ENCODE measurements around the gene IDUA. TPM values are rescaled to one million over a fixed set of nuclear protein-coding genes. Genes with fewer than 3 reads are reported as not detected.
"Not testable (repeated sequence)": the region's sequence is repeated elsewhere in the genome, so short reads cannot be mapped to it uniquely, and the experiment has no call there.

IDUA gene
- polyA plus RNA-seq, 3 donors, result 10.4 to 11.4 (median 10.6) TPM

DNA sequence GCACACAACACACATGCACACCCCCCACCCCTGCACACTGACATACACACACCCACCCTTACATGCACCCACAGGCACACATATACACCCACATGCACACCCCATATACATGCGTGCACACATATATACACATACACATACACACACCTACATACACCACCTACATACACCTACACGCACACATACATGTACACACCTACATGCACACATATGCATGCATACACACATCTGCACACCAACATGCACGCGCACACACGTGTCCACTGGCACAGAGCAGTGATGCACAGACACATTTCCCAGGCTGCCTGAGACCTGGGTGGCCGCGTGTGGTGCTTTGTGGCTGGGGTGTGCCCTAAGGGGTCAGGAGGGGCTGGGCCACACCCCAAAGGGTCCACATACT lies 56.3 kb downstream of the IDUA start:
- DNase-seq (ENCODE audit: low read depth in 3 of 3, low spot score in 2 of 3), result no peak

DNA sequence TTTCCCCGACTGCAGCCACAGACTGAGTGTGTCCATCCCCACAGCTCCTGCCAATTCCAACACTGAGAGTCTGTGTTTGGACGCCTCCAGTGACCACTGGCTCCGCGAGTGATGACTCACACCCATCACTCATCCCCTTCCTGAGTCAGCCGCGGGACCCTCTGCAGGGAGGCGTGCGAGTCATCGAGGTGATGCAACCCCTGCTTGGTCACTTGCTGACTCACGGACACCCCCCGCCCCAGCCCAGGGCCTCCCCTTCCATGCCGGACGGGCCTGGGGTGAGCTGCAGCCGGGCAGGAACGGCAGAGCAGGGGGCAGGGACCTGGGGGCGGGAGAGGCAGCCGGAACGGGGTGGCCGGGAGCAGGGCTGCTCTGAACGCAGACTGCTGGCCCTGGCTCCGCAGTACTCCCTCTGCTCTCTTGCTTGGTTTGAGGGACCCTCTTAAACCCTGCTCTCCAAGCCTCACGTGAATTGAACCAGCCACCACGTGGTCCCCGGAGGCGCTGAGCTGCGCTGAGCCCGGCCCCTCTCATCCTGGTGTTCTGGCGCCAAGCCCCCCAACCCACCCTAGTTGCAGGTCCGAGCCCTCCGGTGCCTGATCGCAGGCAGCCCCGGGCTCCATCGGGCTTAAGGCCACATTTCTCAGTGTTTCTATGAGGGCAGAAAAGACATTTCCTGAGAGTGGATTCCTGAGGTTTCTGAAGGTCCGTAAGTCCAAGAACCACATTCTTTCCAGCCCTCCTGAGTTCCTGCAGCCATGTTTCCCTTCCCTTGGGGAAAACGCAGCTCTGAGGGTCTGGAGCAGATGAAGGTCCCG lies 57.0 kb downstream of the IDUA start:
- DNase-seq (ENCODE audit: low read depth in 3 of 3, low spot score in 2 of 3), result no peak

DNA sequence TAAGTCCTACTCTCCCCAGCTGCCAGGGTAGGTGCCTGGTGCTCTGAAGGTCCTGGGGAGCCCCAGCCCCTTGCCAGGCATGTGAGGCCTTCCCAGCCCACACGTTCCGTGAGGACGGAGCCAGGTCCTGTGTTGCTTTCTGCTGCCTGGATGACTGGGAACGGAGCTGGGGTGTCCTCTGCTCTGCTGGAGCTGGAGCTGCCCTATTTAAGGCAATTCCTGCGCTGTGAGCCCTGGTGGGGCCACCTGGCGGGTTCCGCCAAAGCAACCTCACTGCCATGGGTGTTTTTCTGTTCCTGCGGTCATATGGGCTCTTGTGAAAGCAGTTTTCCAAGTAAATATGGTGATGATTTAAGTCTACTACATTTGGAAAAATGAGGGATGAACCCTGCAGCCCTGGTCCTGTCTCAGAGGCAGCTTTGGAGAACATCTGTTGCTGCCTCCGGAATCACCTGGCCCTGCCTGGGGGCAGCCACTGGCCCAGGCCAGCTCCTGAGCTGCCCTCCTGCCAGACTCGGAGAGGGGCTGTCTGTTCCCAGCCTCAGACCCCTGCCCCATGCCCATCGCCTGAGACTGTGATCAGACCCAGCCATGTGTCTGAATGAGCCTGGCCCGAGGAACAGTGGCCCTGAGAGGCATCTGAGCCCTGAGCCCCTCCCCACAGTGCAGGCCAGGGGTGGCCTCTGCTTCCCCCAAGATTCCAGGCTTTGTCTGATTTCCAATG lies 57.8 kb downstream of the IDUA start:
- DNase-seq (ENCODE audit: low read depth in 3 of 3, low spot score in 2 of 3), result no peak

DNA sequence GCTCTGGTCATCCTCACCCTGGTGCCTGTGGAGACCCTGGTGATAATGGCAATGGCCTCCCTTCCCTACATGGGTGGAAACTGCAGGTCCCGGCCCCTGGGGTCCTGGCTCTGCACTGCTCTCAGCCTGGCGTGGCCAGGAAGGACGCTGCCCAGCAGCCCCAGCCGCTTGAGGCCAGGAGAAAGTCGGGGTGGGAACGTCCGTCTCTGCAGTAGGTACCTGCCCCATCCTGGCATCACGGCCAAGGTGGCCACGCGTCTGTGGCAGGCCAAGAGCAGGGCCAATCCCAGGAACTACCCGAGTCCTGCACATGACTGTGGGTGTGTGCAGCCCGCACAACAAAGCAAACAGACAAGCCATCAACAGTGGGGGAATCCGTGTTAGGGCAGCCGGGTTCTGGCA lies 58.4 kb downstream of the IDUA start:
- DNase-seq (ENCODE audit: low read depth in 3 of 3, low spot score in 2 of 3), result no peak

DNA sequence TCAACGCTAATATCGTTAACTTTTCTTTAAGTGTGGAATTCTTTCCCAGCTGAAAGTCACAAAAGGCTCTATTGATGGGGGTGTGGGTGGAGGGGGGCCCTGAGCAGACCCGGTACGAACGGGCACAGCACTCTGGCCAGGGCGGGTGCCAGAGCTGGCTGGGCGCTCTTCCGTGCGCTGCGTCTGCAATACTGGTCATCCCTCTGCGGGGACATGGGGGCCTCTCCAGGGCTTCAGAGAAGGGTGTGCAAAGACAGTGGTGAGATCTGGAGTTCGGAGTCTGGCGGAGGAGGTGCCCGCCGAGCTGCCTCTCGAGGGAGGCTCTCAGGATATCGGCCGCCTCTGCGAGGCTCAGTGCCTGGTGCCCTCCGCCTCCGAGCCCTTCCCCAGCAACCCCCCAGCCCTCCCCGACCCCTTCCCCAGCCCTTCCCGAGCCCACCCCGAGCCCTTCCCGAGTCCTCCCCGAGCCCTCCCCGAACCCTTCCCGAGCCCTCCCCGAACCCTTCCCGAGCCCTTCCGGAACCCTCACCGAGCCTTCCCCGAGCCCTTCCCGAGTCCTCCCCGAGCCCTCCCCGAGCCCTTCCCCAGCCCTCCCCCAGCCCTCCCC lies 58.9 kb downstream of the IDUA start:
- no peak for DNase-seq (ENCODE audit: low read depth in 3 of 3, low spot score in 2 of 3)

DNA sequence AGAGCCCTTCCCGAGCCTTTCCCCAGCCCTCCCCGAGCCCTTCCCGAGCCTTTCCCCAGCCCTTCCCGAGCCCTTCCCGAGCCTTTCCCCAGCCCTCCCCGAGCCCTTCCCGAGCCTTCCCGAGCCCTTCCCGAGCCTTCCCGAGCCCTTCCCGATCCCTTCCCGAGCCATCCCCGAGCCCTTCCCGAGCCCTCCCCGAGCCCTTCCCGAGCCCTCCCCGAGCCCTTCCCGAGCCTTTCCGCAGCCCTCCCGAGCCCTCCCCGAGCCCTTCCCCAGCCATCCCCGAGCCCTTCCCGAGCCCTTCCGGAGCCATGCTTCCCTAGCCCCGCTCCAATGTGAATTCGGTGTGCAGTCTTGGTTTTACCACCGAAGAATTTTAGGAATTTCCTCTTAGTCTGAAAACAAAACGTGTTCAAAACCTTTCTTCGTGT lies 59.8 kb downstream of the IDUA start:
- DNase-seq (ENCODE audit: low read depth in 3 of 3, low spot score in 2 of 3), result not testable (repeated sequence)

DNA sequence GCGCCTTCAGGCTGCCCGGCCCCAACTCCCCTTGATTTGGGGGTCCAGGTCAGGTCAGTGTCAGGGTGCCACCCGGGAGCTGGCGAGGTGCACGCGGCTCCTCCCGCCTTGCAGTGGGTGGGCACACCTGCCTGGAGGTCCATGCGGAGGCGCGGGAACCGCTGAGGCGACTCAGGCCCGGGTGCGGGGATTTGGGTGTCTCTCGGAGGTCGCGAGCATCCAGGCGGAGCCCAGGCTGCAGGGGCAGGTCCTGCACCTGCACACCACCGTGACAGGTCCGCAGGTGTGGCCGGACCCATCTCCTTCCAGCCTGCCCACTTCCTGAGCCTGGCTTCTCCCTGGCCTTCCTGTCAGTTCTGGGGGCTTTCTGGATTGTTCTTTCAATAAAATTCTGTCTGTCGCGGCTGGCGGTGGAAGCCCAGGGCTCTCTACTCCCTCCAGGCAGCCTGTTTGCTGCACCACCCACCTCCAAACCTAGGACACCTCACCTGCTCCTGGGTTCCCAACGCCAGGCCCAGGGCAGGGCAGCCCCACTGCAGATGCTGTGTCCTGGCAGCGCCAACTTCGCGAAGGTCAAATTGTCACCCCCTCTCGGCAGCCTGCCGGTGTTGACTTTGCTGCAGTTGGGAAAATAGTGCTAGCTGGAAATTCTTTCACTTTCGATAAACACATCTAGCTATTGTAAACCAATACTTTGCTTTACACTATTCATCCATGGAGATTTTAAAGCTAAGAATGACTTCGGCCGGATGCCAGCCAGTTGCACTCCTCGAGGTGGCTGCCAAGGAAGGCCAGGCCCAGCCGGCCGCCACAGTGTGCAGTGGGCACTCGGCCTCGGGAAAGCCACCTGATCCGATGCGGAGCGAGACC lies 60.5 kb downstream of the IDUA start:
- DNase-seq (ENCODE audit: low read depth in 3 of 3, low spot score in 2 of 3), result no peak

DNA sequence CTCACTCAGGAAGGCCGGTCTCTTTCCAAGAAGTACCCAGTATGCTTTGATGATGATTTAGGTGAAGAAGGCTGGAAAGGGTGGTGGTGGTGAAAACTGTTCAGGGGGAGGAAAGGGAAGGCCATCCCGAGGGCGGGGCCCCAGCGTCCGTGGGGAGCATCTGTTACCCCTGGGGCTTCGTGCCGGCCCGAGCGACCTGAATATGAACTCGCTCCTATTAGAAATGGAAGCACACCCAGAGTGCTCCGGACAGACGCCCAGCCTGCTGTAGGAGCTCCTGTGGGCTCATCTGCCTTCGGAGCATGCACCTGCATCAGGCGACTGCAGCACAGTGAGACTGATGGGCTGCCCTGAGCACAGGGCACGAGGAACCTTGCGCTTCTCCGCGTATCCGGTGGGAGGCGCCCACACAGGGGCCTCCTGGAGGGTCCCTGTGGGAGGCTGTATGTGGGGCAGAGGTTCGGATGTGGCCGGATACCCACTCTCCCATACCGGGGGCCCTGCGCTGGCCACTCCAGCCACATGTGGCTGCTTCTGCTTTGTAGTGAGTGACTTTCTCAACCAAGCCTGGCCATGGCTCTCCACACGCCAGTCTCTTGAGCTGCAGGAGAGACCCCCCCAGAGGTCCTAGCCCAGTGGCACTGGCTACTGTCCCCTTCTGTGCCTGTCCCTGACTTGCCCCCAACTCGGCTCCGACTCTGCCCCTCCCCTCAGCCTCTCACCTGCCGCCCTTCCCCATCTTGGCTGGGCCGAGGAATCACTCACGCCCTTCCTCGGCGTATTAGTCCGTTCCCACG lies 61.3 kb downstream of the IDUA start:
- DNase-seq (ENCODE audit: low read depth in 3 of 3, low spot score in 2 of 3), result no peak

DNA sequence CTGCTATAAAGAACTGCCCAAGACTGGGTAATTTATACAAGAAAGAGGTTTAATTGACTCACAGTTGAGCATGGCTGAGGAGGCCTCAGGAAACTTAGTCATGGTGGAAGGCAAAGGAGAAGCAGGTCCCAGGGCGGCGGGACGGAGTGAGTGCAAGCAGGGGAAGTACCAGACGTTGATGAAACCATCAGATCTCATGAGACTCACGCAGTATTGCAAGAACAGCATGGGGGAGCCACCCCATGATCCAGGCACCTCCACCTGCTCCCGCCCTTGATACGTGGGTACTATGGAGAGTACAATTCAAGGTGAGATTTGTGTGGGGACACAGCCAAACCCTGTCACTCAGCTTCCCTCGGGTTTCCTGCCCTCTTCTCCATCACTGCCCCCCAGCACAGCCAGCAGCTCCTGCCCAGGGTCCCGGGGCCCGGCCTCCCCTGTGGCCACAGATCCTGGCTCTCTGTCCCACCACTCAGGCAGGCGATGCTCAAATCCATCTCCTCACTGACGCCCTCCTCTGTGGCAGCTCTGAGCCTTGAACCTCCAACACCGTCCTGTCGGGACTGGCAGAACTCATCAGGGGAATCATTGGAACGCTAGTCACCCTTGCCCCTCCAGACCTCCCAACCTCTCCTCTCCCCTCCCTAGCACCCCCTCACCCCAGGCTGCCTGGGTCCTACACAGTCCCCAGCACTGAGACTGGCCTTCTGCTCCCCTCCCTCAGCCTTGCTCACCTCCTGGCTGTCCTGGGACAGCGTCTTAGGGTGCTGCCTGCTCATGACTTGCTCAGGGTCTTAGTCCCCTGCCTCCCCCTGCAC lies 62.1 kb downstream of the IDUA start:
- DNase-seq (ENCODE audit: low read depth in 3 of 3, low spot score in 2 of 3), result no peak

DNA sequence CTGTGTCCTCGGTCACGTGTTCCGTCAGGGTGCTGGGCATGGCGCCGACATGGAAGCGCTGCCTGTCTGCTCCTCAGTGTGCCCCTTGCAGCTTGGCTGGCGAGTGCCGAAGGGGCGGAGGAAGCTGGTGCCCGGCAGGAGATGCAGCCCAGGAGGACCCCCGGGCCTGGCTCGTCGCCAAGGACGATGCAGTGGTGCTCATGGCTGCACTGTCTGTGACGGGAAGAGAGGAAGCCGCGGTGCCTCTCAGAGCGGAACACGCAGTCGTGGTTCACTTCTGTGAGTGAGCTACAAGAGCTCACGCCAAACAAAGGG lies 62.7 kb downstream of the IDUA start:
- DNase-seq (ENCODE audit: low read depth in 3 of 3, low spot score in 2 of 3), result no peak

DNA sequence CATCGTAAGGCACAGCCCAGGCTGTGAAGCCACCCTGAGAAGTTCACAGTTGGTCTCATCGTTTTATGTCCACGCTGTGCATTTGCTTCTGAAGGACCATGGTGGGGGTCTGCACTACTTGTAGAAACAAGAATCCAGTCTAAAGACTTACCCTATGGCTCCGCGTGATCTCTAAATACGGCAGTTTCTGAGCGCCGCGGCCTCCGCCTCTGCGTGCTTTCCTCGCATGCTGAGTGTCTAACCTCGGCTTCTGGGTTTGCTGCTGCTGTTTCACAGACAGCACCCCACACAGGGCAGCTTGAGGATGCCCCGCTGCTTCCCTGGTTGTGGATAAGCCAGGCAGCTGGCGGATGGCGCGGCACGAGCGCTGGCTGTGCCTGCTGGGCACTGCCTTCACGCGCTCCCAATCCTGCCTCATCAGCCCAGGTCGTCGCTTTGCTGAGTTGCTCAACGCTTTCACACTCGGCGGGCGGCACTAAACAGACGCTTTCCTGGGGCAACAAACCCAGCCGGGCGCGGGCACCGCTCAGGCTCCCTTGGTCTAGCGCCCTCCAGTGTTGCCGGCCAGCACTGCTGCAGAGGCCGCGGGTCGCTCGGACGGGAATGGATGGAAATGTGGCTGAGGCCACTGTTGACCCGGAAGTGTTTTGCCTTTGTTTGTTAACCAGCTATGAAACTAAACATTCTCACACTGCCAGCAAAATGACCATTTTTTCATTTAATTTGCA lies 63.8 kb downstream of the IDUA start:
- no peak for DNase-seq (ENCODE audit: low read depth in 3 of 3, low spot score in 2 of 3)

DNA sequence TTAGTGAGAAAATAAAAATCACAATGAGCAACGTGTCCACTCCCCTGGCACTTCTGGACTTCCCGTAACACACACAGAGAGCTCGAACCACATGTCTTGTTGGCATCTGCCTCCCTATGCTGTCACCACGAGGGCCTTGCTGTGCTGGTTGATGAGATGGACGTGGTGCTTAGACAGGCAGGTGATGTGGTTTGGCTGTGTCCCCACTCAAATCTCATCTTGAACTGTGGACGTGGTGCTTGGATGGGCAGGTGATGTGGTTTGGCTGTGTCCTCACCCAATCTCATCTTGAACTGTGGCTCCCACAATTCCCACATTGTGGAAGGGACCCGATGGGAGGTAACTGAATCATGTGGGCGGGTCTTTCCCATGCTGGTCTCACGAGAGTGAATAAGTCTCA lies 64.6 kb downstream of the IDUA start:
- DNase-seq (ENCODE audit: low read depth in 3 of 3, low spot score in 2 of 3), result no peak

DNA sequence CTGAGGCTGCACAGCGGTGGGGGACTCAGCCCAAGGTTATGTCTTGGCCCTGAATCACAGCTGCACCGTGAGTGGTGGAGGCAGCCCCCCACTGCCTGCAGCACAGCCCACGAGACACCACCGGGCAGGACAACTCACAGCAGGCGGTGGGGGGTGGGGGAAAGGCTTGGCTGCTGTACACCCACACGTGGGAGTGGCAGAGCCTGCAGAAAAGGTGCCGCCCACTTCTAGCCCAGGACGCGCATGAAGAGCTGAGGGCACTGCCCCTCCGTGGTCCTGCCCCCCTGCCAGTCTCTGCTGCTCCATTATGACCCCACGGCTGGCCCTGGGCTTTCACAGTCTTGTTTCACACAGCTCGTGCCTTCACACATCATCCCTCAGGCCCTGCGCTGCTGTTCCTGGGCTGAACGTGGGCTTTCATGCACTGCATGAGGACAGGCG lies 65.4 kb downstream of the IDUA start:
- DNase-seq (ENCODE audit: low read depth in 3 of 3, low spot score in 2 of 3), result no peak

DNA sequence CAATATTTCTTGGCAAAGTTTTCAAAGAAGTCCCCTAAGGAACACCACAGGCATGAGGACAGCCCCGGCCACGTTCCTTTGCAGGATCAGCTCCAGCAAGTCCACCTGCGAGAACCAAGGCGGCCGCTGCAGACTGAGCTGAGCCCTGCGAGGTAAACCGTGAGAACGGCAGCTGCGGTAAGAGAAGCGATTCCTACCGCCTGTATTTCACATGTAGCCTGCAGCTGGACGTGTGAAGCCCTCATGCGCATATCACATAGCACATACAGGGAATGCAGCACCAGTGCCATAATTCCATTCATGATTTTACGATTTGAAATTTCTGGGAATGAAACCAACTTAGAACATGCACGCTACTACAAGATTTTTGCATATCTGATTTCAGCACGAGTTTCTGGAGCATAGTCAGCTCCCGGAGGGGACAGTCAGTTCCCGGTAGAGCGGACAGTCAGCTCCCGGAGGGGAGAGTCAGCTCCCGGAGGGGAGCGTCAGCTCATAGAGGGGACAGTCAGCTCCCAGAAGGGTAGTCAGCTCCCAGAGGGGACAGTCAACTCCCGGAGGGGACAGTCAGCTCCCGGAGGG lies 66.3 kb downstream of the IDUA start:
- DNase-seq (ENCODE audit: low read depth in 3 of 3, low spot score in 2 of 3), result no peak

DNA sequence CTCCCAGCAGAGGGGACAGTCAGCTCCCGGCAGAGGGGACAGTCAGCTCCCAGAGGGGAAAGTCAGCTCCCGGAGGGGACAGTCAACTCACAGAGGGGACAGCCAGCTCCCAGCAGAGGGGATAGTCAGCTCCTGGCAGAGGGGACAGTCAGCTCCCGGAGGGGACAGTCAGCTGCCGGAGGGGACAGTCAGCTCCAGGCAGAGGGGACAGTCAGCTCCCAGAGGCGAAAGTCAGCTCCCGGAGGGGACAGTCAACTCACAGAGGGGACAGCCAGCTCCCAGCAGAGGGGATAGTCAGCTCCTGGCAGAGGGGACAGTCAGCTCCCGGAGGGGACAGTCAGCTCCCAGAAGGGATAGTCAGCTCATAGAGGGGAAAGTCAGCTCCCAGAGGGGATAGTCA lies 67.0 kb downstream of the IDUA start:
- not testable (repeated sequence) for DNase-seq (ENCODE audit: low read depth in 3 of 3, low spot score in 2 of 3)

Measured in right renal cortex interstitium (tissue), 3 donors.